Skeletal muscle tissue (tissue), 4 donors: ENCODE measurements around the gene VPS9D1. TPM values are rescaled to one million over a fixed set of nuclear protein-coding genes. Genes with fewer than 3 reads are reported as not detected.

Experiments used
- H3K27ac ChIP-seq: one replicate; pipeline ENCODE4 v1.7.0; 2013; ENCODE audit warnings: mild to moderate bottlenecking, low read depth, low read length, inconsistent platforms
- H3K27me3 ChIP-seq, 3 donors: one replicate each; pipeline ENCODE4 v1.7.0; 2013; ENCODE audit warnings: low read length in 3 of 3; ENCODE audit not compliant: control insufficient read depth in 3 of 3, insufficient read depth in 3 of 3
- H3K36me3 ChIP-seq, 3 donors: one replicate each; pipeline ENCODE4 v1.7.0; 2013; ENCODE audit warnings: low read length in 3 of 3; ENCODE audit not compliant: control insufficient read depth in 3 of 3, insufficient read depth in 3 of 3
- H3K4me1 ChIP-seq, 3 donors: one replicate each; pipeline ENCODE4 v1.7.0; 2013; ENCODE audit warnings: low read length in 3 of 3, mild to moderate bottlenecking in 3 of 3; ENCODE audit not compliant: control insufficient read depth in 3 of 3, insufficient read depth in 3 of 3
- H3K4me3 ChIP-seq, 3 donors: one replicate each; pipeline ENCODE4 v1.7.0; 2013; ENCODE audit warnings: low read length in 3 of 3
- H3K9ac ChIP-seq, 3 donors: one replicate each; pipeline ENCODE4 v1.7.0; 2013; ENCODE audit warnings: low read length in 3 of 3, mild to moderate bottlenecking in 3 of 3, moderate library complexity in 2 of 3, low read depth in 1 of 3
- H3K9me3 ChIP-seq, 3 donors: one replicate each; pipeline ENCODE4 v1.7.0; 2013; ENCODE audit warnings: low read length in 3 of 3; ENCODE audit not compliant: control insufficient read depth in 3 of 3
- total RNA-seq: library from RNA; depleted of rRNA; stranded (reverse); fragments of >200 nt; gene quantifications from one replicate; pipeline ENCODE4 v1.2.3, GENCODE V29; 2014
- donor health status: Osteomylitis.

The VPS9D1 gene
- total RNA-seq, 1 donor from 2014 or later = 3.1 TPM

DNA sequence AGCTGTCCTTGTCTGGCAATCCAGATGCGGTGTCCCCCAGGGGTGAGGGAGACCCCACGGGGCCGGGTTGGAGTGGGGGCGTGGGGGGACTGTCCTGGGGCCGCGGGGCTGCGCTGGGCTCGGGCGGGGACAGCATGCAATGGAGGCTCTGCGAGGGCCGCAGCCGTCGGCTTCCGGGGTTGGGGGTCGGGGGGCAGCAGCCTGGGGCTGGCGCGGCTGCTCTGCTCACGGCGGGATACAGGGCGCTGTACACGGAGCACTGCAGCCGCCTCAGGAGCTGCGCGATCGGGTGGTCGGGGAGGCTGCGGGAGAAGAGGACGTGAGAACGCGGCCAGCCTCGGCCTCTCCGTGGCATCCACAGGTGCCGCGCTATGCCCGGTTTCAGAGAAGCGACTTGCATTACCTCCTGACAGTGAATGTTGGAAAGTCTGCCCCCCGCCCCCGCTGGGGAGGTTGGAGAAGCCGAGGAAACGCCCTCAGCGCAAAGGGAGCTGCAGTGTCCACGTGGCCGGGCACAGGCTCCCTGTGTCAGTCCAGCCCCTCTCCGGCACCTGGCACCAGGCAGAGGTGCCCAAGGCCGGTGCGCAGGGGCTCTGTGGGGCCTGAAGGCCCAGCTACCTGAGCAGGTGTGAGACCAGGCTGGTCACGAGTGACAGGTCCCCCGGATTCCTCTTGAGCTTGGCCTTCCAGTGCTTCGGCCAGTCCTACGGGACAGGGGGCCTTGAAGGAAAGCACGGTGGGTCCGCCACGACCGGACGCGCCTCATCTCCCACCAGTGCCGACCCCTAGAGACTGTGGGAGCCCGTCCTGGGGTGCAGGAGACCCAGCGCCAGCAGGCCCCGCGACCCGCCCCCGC lies 9.8 kb downstream of the VPS9D1 start:
- Histone ChIP-seq H3K9ac (no peak overlapping the region), H3K36me3 (peaks cover 0 to 4% (median 0%) of the 10 kb centered on the region in 3 donors), H3K27me3 (peaks cover 0 to 2% (median 0%) of the 10 kb centered on the region in 3 donors), H3K27ac (no peak overlapping the region), H3K9me3 (no peaks in the 10 kb centered on the region), H3K4me1 (peaks cover 0 to 7% (median 0%) of the 10 kb centered on the region in 3 donors), H3K4me3 (no peak overlapping the region)

DNA sequence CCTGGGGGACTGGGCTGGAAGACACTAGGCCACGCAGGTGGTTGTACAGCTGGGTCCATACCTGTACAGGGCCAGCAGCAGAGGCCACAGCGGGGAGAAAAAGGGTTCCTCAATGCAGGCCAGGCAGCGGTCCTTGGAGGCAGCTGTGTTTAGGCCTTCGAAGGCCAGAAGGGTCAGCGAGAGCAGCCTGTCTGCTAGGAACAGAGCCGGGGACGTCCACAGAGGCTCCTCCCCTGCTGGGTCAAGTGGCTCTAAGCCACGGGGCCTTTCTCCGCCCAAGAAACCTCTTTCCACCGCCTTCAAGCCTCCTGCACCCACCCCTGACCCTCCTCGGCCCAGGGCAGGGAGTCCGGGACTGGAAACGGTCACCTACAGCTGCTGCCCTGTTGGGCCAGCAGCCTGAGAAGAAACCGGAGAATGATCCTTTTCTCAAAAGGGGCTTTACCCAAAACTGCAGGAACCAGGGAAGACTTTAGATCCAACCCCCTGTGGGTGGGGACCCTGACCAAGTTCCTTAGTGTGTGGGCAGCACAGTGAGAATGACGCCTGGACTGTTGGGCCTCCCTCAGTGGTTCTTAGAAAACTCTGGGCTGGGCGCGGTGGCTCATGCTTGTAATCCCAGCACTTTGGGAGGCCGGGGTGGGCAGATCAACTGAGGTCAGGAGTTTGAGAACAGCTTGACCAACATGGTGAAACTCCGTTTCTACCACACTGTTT lies 10.8 kb downstream of the VPS9D1 start:
- peaks cover 3 to 6% (median 4%) of the 10 kb centered on the region in 3 donors for H3K27me3 ChIP-seq
- H3K27ac ChIP-seq = no peak overlapping the region
- H3K9me3 ChIP-seq = no peaks in the 10 kb centered on the region
- H3K36me3 ChIP-seq = peaks cover 0 to 4% (median 0%) of the 10 kb centered on the region in 3 donors
- no peak overlapping the region for H3K4me3 ChIP-seq
- peaks cover 0 to 7% (median 0%) of the 10 kb centered on the region in 3 donors for H3K4me1 ChIP-seq
- no peak overlapping the region for H3K9ac ChIP-seq

- H3K9ac ChIP-seq = no peak overlapping the region
- H3K27me3 ChIP-seq = peaks cover 7 to 13% (median 11%) of the 10 kb centered on the region in 3 donors
- peaks cover 0 to 7% (median 0%) of the 10 kb centered on the region in 3 donors for H3K4me1 ChIP-seq
- H3K4me3 ChIP-seq = no peak overlapping the region
- peaks cover 0 to 4% (median 0%) of the 10 kb centered on the region in 3 donors for H3K36me3 ChIP-seq
- no peak overlapping the region for H3K27ac ChIP-seq
- no peaks in the 10 kb centered on the region for H3K9me3 ChIP-seq
Observed at GRCh38 chr16:89709166-89709565, 11.5 kb downstream of the VPS9D1 start.

- H3K27me3 ChIP-seq = peaks cover 8 to 16% (median 12%) of the 10 kb centered on the region in 3 donors
- no peak overlapping the region for H3K27ac ChIP-seq
- H3K4me1 ChIP-seq = peaks cover 0 to 7% (median 0%) of the 10 kb centered on the region in 3 donors
- H3K9ac ChIP-seq = no peak overlapping the region
- H3K4me3 ChIP-seq = no peak overlapping the region
- peaks cover 0 to 4% (median 0%) of the 10 kb centered on the region in 3 donors for H3K36me3 ChIP-seq
- no peaks in the 10 kb centered on the region for H3K9me3 ChIP-seq
Observed at GRCh38 chr16:89708481-89708931, 12.2 kb downstream of the VPS9D1 start.

GRCh38 chr16:89707695-89708094 lies 13.0 kb downstream of the VPS9D1 start:
- no peak overlapping the region for H3K9ac ChIP-seq
- H3K27me3 ChIP-seq = peaks cover 10 to 23% (median 19%) of the 10 kb centered on the region in 3 donors
- H3K4me1 ChIP-seq = peaks cover 0 to 7% (median 0%) of the 10 kb centered on the region in 3 donors
- H3K4me3 ChIP-seq = no peak overlapping the region
- no peaks in the 10 kb centered on the region for H3K9me3 ChIP-seq
- H3K27ac ChIP-seq = no peak overlapping the region
- H3K36me3 ChIP-seq = peaks cover 0 to 4% (median 0%) of the 10 kb centered on the region in 3 donors

- Histone ChIP-seq H3K4me3 (no peak overlapping the region), H3K27ac (no peak overlapping the region), H3K36me3 (peaks cover 0 to 4% (median 0%) of the 10 kb centered on the region in 3 donors), H3K9ac (no peak overlapping the region), H3K27me3 (peaks cover 10 to 21% (median 19%) of the 10 kb centered on the region in 3 donors), H3K9me3 (no peaks in the 10 kb centered on the region), H3K4me1 (peaks cover 0 to 7% (median 2%) of the 10 kb centered on the region in 3 donors)
Observed at GRCh38 chr16:89706518-89707260, 14.0 kb downstream of the VPS9D1 start.

- peaks cover 10 to 25% (median 21%) of the 10 kb centered on the region in 3 donors for H3K27me3 ChIP-seq
- no peak overlapping the region for H3K27ac ChIP-seq
- H3K4me1 ChIP-seq = peaks cover 10 to 17% (median 14%) of the 10 kb centered on the region in 3 donors
- no peak overlapping the region for H3K9ac ChIP-seq
- H3K4me3 ChIP-seq = no peak overlapping the region
- peaks cover 0 to 4% (median 0%) of the 10 kb centered on the region in 3 donors for H3K36me3 ChIP-seq
- no peaks in the 10 kb centered on the region for H3K9me3 ChIP-seq
Observed at GRCh38 chr16:89705006-89705405, 15.7 kb downstream of the VPS9D1 start.

DNA sequence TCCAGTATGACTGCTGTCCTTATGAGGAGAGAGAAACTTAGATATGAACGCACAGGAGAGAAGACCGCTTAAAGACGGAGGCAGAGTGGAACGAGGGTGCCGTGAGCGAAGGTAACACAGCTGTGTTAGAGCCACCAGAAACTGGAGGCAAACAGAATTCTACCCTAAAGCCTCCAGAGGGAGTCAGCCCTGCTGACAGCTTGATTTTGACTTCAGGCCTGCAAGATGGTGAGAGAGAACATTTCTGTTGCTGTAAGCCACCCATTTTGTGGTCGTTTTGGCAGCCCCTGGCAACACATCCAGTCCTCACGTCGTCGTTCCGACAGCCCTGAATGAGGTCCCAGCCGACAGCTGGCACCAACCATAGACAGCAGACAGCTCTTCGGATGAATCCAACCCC lies 16.4 kb downstream of the VPS9D1 start:
- Histone ChIP-seq H3K36me3 (peaks cover 0 to 4% (median 0%) of the 10 kb centered on the region in 3 donors), H3K4me3 (no peak overlapping the region), H3K9me3 (no peaks in the 10 kb centered on the region), H3K4me1 (peaks cover 14 to 21% (median 19%) of the 10 kb centered on the region in 3 donors), H3K27ac (no peak overlapping the region), H3K9ac (no peak overlapping the region), H3K27me3 (peaks cover 10 to 25% (median 21%) of the 10 kb centered on the region in 3 donors)
